ENCODE results near the gene DOP1A.

Gene DOP1A

GRCh38 chr6:83138118-83138722 lies 70.7 kb downstream of the DOP1A start:
- TF ChIP-seq, protein P1, sequence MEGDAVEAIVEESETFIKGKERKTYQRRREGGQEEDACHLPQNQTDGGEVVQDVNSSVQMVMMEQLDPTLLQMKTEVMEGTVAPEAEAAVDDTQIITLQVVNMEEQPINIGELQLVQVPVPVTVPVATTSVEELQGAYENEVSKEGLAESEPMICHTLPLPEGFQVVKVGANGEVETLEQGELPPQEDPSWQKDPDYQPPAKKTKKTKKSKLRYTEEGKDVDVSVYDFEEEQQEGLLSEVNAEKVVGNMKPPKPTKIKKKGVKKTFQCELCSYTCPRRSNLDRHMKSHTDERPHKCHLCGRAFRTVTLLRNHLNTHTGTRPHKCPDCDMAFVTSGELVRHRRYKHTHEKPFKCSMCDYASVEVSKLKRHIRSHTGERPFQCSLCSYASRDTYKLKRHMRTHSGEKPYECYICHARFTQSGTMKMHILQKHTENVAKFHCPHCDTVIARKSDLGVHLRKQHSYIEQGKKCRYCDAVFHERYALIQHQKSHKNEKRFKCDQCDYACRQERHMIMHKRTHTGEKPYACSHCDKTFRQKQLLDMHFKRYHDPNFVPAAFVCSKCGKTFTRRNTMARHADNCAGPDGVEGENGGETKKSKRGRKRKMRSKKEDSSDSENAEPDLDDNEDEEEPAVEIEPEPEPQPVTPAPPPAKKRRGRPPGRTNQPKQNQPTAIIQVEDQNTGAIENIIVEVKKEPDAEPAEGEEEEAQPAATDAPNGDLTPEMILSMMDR (IDR thresholded peaks at IDR 0.05; ENCODE audit: low read depth, low read length): no peak
- DNase-seq (ENCODE audit: extremely low read depth, low read depth): no peak

DNA sequence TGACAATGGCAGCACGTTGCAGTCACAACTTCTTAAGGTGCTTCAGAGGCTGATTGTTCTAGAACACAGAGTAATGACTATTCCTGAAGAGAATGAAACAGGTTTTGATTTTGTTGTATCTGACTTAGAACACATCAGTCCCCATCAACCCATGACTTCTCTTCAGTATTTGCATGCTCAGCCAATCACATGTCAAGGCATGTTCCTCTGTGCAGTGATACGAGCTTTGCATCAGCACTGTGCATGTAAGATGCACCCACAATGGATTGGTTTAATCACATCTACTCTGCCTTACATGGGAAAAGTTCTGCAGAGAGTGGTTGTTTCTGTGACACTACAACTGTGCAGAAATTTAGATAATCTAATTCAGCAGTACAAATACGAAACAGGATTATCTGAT lies 71.3 kb downstream of the DOP1A start:
- TF ChIP-seq, protein P1 (IDR thresholded peaks at IDR 0.05; ENCODE audit: low read depth, low read length): no peak
- no peak for DNase-seq (ENCODE audit: extremely low read depth, low read depth)

DNA sequence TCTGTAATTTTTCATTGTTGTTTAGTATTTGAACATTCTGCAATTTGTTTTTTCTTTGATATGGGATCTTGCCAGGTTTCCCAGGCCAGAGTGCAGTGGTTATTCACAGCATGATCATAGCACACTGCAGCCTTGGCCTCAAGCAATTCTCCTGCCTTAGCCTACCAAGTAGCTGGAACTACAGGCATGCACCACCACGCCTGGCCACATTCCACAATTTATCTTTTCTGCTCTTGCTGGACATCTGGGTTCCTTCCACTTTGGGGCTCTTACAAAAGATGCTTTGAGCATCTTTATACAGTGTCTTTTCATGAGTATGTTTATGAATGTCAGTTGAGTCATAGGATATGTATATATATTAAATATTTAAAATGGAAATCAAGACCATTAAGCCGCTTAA lies 83.6 kb downstream of the DOP1A start:
- TF ChIP-seq, protein P1 (IDR thresholded peaks at IDR 0.05; ENCODE audit: low read depth, low read length): no peak
- no peak for DNase-seq (ENCODE audit: extremely low read depth, low read depth)

GRCh38 chr6:83152913-83153312 lies 85.4 kb downstream of the DOP1A start:
- TF ChIP-seq, protein P1 (IDR thresholded peaks at IDR 0.05; ENCODE audit: low read depth, low read length): no peak
- DNase-seq (ENCODE audit: extremely low read depth, low read depth): no peak

DNA sequence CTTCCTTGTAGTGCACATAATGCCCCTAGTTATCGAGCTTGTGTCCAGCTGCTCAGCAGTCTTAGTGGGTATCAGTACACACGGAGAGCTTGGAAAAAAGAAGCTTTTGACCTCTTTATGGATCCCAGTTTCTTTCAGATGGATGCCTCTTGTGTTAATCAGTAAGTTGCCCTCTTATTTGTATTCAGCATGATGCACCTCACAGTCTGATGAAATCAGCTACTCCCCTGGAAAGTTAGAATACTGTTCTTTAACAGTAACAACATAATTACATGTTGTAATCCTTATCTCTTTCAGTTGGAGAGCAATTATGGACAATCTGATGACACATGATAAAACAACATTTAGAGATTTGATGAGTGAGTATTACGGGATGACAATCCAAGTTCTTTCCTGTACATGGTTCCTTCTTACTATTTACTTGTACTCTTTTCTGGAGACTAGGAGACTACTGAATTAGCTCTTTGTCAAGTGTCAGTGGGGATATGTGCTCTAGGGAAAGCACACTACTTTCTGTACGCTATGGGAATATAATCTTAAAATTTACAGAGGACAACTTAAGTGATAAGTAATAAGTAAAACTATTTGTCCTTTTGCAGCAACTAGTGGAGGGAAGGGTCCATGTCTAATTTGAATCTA lies 86.5 kb downstream of the DOP1A start:
- DNase-seq (ENCODE audit: extremely low read depth, low read depth): no peak
- TF ChIP-seq, protein P1 (IDR thresholded peaks at IDR 0.05; ENCODE audit: low read depth, low read length): no peak

- no peak for DNase-seq (ENCODE audit: extremely low read depth, low read depth)
- TF ChIP-seq, protein P1 (IDR thresholded peaks at IDR 0.05; ENCODE audit: low read depth, low read length): no peak
Observed at GRCh38 chr6:83155794-83156193, 88.3 kb downstream of the DOP1A start.

DNA sequence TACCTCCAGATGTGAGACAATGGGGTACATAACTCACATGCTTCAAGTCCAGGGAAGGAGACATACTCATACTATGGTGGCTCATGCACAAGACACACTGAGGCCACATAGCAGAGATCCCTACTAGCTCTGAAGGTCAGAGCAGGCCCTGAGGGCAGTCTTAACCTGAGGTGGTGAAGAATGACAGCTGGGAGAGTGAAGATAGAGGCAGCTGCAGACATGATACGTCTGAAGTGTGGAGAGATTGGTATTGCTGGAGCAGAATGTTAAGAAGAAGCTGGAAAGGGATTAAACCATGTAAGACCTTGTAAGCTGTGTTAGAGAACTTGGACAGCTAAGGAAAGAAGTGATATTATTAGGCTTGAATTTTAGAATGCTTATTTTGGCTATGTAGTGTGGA lies 92.7 kb downstream of the DOP1A start:
- DNase-seq (ENCODE audit: extremely low read depth, low read depth): no peak
- TF ChIP-seq, protein P1 (IDR thresholded peaks at IDR 0.05; ENCODE audit: low read depth, low read length): no peak

Measured in AG09319 (cell line).